GM23248 (cell line): Measurements from ENCODE around the gene GBGT1. TPM values are rescaled to one million over a fixed set of nuclear protein-coding genes. Genes with fewer than 3 reads are reported as not detected.

ENCODE experiments used
- DNase-seq: peaks from one replicate; pipeline ENCODE4 v3.0.0-alpha.2; 2015
- H2AFZ ChIP-seq: fragments of 200-600 bp; sonication (generic); 2 replicates; pipeline ENCODE4 v1.6.1; 2016; ENCODE audit warnings: antibody characterized with exemption
- H3F3A ChIP-seq: fragments of 200-600 bp; sonication (generic); 2 replicates; pipeline ENCODE4 v1.6.1; 2016; ENCODE audit warnings: mild to moderate bottlenecking, antibody characterized with exemption, mixed run types; ENCODE audit not compliant: insufficient read depth
- H3K27ac ChIP-seq: fragments of 200-600 bp; sonication (generic); 2 replicates; pipeline ENCODE4 v1.5.1; 2016; ENCODE audit warnings: mild to moderate bottlenecking
- H3K27me3 ChIP-seq: fragments of 200-600 bp; sonication (generic); replicated peaks from 2 replicates; pipeline ENCODE4 v1.6.1; 2016; ENCODE audit warnings: mild to moderate bottlenecking; ENCODE audit not compliant: insufficient read depth
- H3K36me3 ChIP-seq: fragments of 200-600 bp; sonication (generic); 2 replicates; pipeline ENCODE4 v1.6.1; 2016; ENCODE audit warnings: low read depth, mild to moderate bottlenecking
- H3K4me1 ChIP-seq: fragments of 200-600 bp; sonication (generic); 2 replicates; pipeline ENCODE4 v1.6.1; 2016; ENCODE audit warnings: mild to moderate bottlenecking; ENCODE audit not compliant: insufficient read depth
- H3K4me2 ChIP-seq: fragments of 200-600 bp; sonication (generic); one replicate; pipeline ENCODE4 v1.6.1; 2016; ENCODE audit warnings: mild to moderate bottlenecking; ENCODE audit not compliant: unreplicated experiment
- H3K4me3 ChIP-seq: fragments of 200-600 bp; sonication (generic); 2 replicates; pipeline ENCODE4 v1.5.1; 2016; ENCODE audit warnings: mild to moderate bottlenecking
- H3K79me2 ChIP-seq: fragments of 200-600 bp; sonication (generic); 2 replicates; pipeline ENCODE4 v1.6.1; 2016; ENCODE audit warnings: mild to moderate bottlenecking; ENCODE audit not compliant: insufficient read depth
- H3K9ac ChIP-seq: fragments of 200-600 bp; sonication (generic); 2 replicates; pipeline ENCODE4 v1.6.1; 2016; ENCODE audit warnings: mild to moderate bottlenecking
- H3K9me2 ChIP-seq: fragments of 200-600 bp; sonication (generic); 2 replicates; pipeline ENCODE4 v1.6.1; 2016; ENCODE audit warnings: mixed run types, mild to moderate bottlenecking, moderate library complexity; ENCODE audit not compliant: insufficient read depth
- H3K9me3 ChIP-seq: fragments of 200-600 bp; sonication (generic); one replicate; pipeline ENCODE4 v1.6.1; 2017; ENCODE audit warnings: low read depth
- H4K20me1 ChIP-seq: fragments of 200-600 bp; sonication (generic); 2 replicates; pipeline ENCODE4 v1.6.0; 2016; ENCODE audit not compliant: insufficient read depth
- EZH2 ChIP-seq: fragments of 200-600 bp; sonication (generic); IDR thresholded peaks from 2 replicates; pipeline ENCODE4 v1.6.1; 2018; ENCODE audit warnings: antibody characterized with exemption, mild to moderate bottlenecking; ENCODE audit not compliant: insufficient read depth, poor library complexity, severe bottlenecking
- EZH2phosphoT487 ChIP-seq: fragments of 200-600 bp; sonication (generic); IDR thresholded peaks from 2 replicates; pipeline ENCODE4 v1.6.1; 2018; ENCODE audit warnings: antibody characterized with exemption, moderate library complexity, mild to moderate bottlenecking, low read depth; ENCODE audit not compliant: insufficient read depth
- WGBS, 2 experiments: methylation state at CpG; one replicate each; pipeline ENCODE4 v1.1.6; 2015 to 2017; ENCODE audit warnings: low lambda C conversion rate in 2 of 2, low coverage in 1 of 2; ENCODE audit errors: missing lambda C conversion rate in 2 of 2; 5-methylcytosine and 5-hydroxymethylcytosine counted together
- in situ Hi-C: fragments of 300-500 bp; cut with MboI; formaldehyde crosslinking; loops from 2 replicates; pipeline ENCODE4 v1.15.0; 2020
- polyA plus RNA-seq: library from polyadenylated mRNA; unstranded; fragments of >200 nt; fragmentation: Nextera tagmentation; extraction: Ambion mirVana; gene quantifications from 2 replicates; pipeline ENCODE4 v1.2.1, GENCODE V29; 2016
- total RNA-seq: library from RNA; depleted of rRNA; stranded (reverse); fragments of >200 nt; shearing (Covaris generic); gene quantifications from 2 replicates; pipeline ENCODE4 v1.2.3, GENCODE V29; 2014

The GBGT1 gene
- total and polyA plus RNA-seq, 2 experiments from 2014 or later, result 0.95 to 3.1 TPM

GRCh38 chr9:133120501-133121197, 43.1 kb downstream of the GBGT1 start:
- peak overlapping the region; percentile 81 for H3K4me2 ChIP-seq
- H3K9me2 ChIP-seq, result no peaks in the 10 kb centered on the region
- H4K20me1 ChIP-seq, result no peaks in the 10 kb centered on the region; the same call in 1 of the 2 replicates
- peak overlapping the region; percentile 84 for H3K9ac ChIP-seq
- H2AFZ ChIP-seq, result peak overlapping the region; percentile 55; the same call in 1 of the 2 replicates
- H3K27me3 ChIP-seq, result no peaks in the 10 kb centered on the region
- H3K4me1 ChIP-seq, result peaks cover 22% of the 10 kb centered on the region
- H3K9me3 ChIP-seq, result no peaks in the 10 kb centered on the region
- in situ Hi-C loops, result no loop called here
- WGBS, 2 experiments, result 1 to 2% methylated on average over 46 to 61 of the region's 66 CpGs
- DNase-seq, result peak; percentile 29
- H3K36me3 ChIP-seq, result no peaks in the 10 kb centered on the region
- no peak for TF ChIP-seq EZH2
- no peak for TF ChIP-seq EZH2phosphoT487
- no peak overlapping the region; the same call in 1 of the 2 replicates for H3K27ac ChIP-seq
- peaks cover 38% of the 10 kb centered on the region for H3K79me2 ChIP-seq
- peaks cover 12% of the 10 kb centered on the region for H3F3A ChIP-seq
- H3K4me3 ChIP-seq, result peak overlapping the region; percentile 78

- WGBS, 2 experiments, result 10 to 11% methylated on average over 17 to 21 of the region's 21 CpGs
- no peak overlapping the region for H2AFZ ChIP-seq
- no peaks in the 10 kb centered on the region for H3K36me3 ChIP-seq
- no peaks in the 10 kb centered on the region for H3K9me3 ChIP-seq
- in situ Hi-C loops, result no loop called here
- peaks cover 44% of the 10 kb centered on the region for H3K79me2 ChIP-seq
- H3K4me3 ChIP-seq, result peak overlapping the region; percentile 78
- H4K20me1 ChIP-seq, result no peaks in the 10 kb centered on the region; the same call in 1 of the 2 replicates
- peaks cover 24% of the 10 kb centered on the region for H3K4me1 ChIP-seq
- H3K9ac ChIP-seq, result peak overlapping the region; percentile 84
- DNase-seq, result peak; percentile 59
- H3K9me2 ChIP-seq, result no peaks in the 10 kb centered on the region
- H3K4me2 ChIP-seq, result peak overlapping the region; percentile 81
- H3F3A ChIP-seq, result peaks cover 12% of the 10 kb centered on the region
- no peak overlapping the region for H3K27ac ChIP-seq
- no peaks in the 10 kb centered on the region for H3K27me3 ChIP-seq
- no peak for TF ChIP-seq EZH2phosphoT487
- TF ChIP-seq EZH2, result no peak
Observed at GRCh38 chr9:133119846-133120500, 43.7 kb downstream of the GBGT1 start.

- TF ChIP-seq EZH2phosphoT487 (no peak), EZH2 (no peak)
- H3K9me2 ChIP-seq, result no peaks in the 10 kb centered on the region
- H3K9me3 ChIP-seq, result no peaks in the 10 kb centered on the region
- 16 to 21% methylated on average over 19 to 21 of the region's 21 CpGs for WGBS, 2 experiments
- H3K36me3 ChIP-seq, result no peaks in the 10 kb centered on the region
- peak overlapping the region; percentile 53 for H3K9ac ChIP-seq
- H3K27ac ChIP-seq, result no peak overlapping the region
- DNase-seq, result peak; percentile 45
- H3K4me3 ChIP-seq, result peak overlapping the region; percentile 78
- H3K27me3 ChIP-seq, result no peaks in the 10 kb centered on the region
- H2AFZ ChIP-seq, result no peak overlapping the region
- H3K4me2 ChIP-seq, result peak overlapping the region; percentile 81
- peaks cover 51% of the 10 kb centered on the region for H3K79me2 ChIP-seq
- in situ Hi-C loops, result no loop called here
- H3F3A ChIP-seq, result peaks cover 12% of the 10 kb centered on the region
- no peaks in the 10 kb centered on the region; the same call in 1 of the 2 replicates for H4K20me1 ChIP-seq
- peaks cover 25% of the 10 kb centered on the region for H3K4me1 ChIP-seq
Observed at GRCh38 chr9:133119103-133119845, 44.4 kb downstream of the GBGT1 start.

DNA sequence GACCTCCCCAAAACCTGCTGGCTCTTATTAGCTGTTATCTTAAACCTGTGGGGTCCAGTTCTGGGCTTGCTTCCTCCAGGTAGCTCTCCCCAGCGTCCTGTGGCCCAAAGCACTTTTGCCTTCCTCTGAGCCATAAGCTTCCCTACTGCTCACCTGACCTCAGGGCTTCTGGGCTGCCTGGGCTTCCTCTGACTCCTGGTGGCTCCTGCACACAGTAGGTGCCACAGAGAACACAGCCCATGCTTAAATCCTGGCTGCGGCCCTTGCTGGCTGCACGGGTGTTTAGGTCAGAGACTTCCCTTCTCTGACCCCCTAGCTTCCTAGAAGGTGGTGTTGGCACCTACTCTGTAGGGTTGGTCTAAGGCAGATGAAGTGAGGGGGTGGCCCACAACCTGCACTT, 45.1 kb downstream of the GBGT1 start:
- in situ Hi-C loops, result no loop called here
- TF ChIP-seq EZH2phosphoT487 (no peak), EZH2 (no peak)
- Histone ChIP-seq H3K27me3 (no peaks in the 10 kb centered on the region), H3K4me3 (no peak overlapping the region), H2AFZ (no peak overlapping the region), H3K4me2 (no peak overlapping the region), H3K36me3 (no peaks in the 10 kb centered on the region), H3K9me2 (no peaks in the 10 kb centered on the region), H3K79me2 (peaks cover 58% of the 10 kb centered on the region), H3K9me3 (no peaks in the 10 kb centered on the region), H3K27ac (no peak overlapping the region), H3F3A (peaks cover 12% of the 10 kb centered on the region), H3K9ac (no peak overlapping the region), H4K20me1 (no peaks in the 10 kb centered on the region; the same call in 1 of the 2 replicates), H3K4me1 (peaks cover 32% of the 10 kb centered on the region)
- whole genome bisulfite sequencing, 2 experiments, result 92 to 93% methylated on average over 3 of the region's 3 CpGs
- no peak for DNase-seq
